ENCODE data around the gene NOP56. TPM values are rescaled to one million over a fixed set of nuclear protein-coding genes. Genes with fewer than 3 reads are reported as not detected.

The NOP56 gene
- total RNA-seq, 1 donor from 2014 or later = 144 TPM

- Mint-ChIP-seq H3K27ac (ENCODE audit: unreplicated experiment) (no peak overlapping the region), H3K4me3 (ENCODE audit: unreplicated experiment) (no peak overlapping the region), H3K9me3 (ENCODE audit: unreplicated experiment) (no peaks in the 10 kb centered on the region), H3K36me3 (ENCODE audit: low read depth, unreplicated experiment) (no peaks in the 10 kb centered on the region), H3K27me3 (ENCODE audit: unreplicated experiment) (no peaks in the 10 kb centered on the region), H3K4me1 (ENCODE audit: unreplicated experiment) (no peaks in the 10 kb centered on the region)
- TF ChIP-seq, protein P1, sequence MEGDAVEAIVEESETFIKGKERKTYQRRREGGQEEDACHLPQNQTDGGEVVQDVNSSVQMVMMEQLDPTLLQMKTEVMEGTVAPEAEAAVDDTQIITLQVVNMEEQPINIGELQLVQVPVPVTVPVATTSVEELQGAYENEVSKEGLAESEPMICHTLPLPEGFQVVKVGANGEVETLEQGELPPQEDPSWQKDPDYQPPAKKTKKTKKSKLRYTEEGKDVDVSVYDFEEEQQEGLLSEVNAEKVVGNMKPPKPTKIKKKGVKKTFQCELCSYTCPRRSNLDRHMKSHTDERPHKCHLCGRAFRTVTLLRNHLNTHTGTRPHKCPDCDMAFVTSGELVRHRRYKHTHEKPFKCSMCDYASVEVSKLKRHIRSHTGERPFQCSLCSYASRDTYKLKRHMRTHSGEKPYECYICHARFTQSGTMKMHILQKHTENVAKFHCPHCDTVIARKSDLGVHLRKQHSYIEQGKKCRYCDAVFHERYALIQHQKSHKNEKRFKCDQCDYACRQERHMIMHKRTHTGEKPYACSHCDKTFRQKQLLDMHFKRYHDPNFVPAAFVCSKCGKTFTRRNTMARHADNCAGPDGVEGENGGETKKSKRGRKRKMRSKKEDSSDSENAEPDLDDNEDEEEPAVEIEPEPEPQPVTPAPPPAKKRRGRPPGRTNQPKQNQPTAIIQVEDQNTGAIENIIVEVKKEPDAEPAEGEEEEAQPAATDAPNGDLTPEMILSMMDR (IDR thresholded peaks at IDR 0.05; ENCODE audit: unreplicated experiment) = no peak
- no peak for DNase-seq (ENCODE audit: low spot score)
These were observed 12.2 kb upstream of the NOP56 start for GRCh38 chr20:2640260-2640659.

GRCh38 chr20:2640899-2641298, 11.5 kb upstream of the NOP56 start:
- Mint-ChIP-seq H3K9me3 (ENCODE audit: unreplicated experiment) (no peaks in the 10 kb centered on the region), H3K27ac (ENCODE audit: unreplicated experiment) (no peak overlapping the region), H3K4me3 (ENCODE audit: unreplicated experiment) (no peak overlapping the region), H3K4me1 (ENCODE audit: unreplicated experiment) (no peaks in the 10 kb centered on the region), H3K27me3 (ENCODE audit: unreplicated experiment) (no peaks in the 10 kb centered on the region), H3K36me3 (ENCODE audit: low read depth, unreplicated experiment) (no peaks in the 10 kb centered on the region)
- TF ChIP-seq, protein P1 (IDR thresholded peaks at IDR 0.05; ENCODE audit: unreplicated experiment) = no peak
- no peak for DNase-seq (ENCODE audit: low spot score)

GRCh38 chr20:2643708-2644107, 8.7 kb upstream of the NOP56 start:
- H3K9me3 Mint-ChIP-seq (ENCODE audit: unreplicated experiment) = no peaks in the 10 kb centered on the region
- H3K4me1 Mint-ChIP-seq (ENCODE audit: unreplicated experiment) = no peaks in the 10 kb centered on the region
- no peak for DNase-seq (ENCODE audit: low spot score)
- no peak overlapping the region for H3K4me3 Mint-ChIP-seq (ENCODE audit: unreplicated experiment)
- no peaks in the 10 kb centered on the region for H3K36me3 Mint-ChIP-seq (ENCODE audit: low read depth, unreplicated experiment)
- H3K27ac Mint-ChIP-seq (ENCODE audit: unreplicated experiment) = no peak overlapping the region
- H3K27me3 Mint-ChIP-seq (ENCODE audit: unreplicated experiment) = peaks cover 3% of the 10 kb centered on the region
- TF ChIP-seq, protein P1 (IDR thresholded peaks at IDR 0.05; ENCODE audit: unreplicated experiment) = no peak

DNA sequence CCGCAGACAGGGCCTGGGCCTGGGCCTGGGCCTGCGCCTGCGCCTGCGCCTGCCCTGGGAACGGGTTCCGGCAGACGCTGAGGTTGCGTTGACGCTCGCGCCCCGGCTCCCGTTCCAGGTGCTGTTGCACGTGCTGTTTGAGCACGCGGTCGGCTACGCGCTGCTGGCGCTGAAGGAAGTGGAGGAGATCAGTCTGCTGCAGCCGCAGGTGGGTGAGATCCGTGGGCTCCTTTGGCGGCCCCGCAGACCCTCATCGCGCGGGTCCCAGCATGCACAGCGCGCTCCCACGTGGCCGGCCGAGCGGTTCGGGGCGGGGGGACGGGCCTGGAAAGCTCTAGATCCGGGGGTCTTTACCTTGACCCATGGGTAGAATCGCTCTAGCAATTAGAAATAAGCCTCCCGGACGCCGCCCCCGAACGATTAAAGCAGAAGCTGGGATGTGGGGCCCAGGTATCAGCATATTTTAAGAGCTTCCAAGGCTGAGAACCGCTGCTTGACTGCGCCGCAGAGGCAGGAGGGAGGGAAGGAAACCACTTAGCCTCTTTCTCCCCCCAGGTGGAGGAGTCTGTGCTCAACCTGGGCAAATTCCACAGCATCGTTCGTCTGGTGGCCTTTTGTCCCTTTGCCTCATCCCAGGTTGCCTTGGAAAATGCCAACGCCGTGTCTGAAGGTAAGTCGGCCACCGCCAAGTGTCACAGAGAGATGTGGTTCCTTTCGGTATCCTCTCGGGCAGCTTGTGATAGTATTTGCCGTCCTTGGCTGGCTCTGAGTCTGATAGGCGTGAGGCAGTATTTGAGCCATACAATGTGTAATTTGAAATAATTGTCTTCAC, 508 bp downstream of the NOP56 start:
- no peak overlapping the region for H3K27ac Mint-ChIP-seq (ENCODE audit: unreplicated experiment)
- H3K36me3 Mint-ChIP-seq (ENCODE audit: low read depth, unreplicated experiment) = peaks cover 35% of the 10 kb centered on the region
- no peaks in the 10 kb centered on the region for H3K9me3 Mint-ChIP-seq (ENCODE audit: unreplicated experiment)
- TF ChIP-seq, protein P1 (IDR thresholded peaks at IDR 0.05; ENCODE audit: unreplicated experiment) = no peak
- peaks cover 5% of the 10 kb centered on the region for H3K27me3 Mint-ChIP-seq (ENCODE audit: unreplicated experiment)
- DNase-seq (ENCODE audit: low spot score) = peak; percentile 48
- H3K4me1 Mint-ChIP-seq (ENCODE audit: unreplicated experiment) = peaks cover 18% of the 10 kb centered on the region
- peak overlapping the region; percentile 93 for H3K4me3 Mint-ChIP-seq (ENCODE audit: unreplicated experiment)

All from endothelial cell (in vitro differentiated cells).